Measurements from ENCODE around the gene AVPR1B. TPM values are rescaled to one million over a fixed set of nuclear protein-coding genes. Genes with fewer than 3 reads are reported as not detected.

Gene AVPR1B
- total and polyA plus RNA-seq, 2 donors (not counting 3 experiments of a cell fraction or from before 2014, with no cell fraction given), result not detected

GRCh38 chr1:206075786-206076755, 41.1 kb downstream of the AVPR1B start:
- dilution Hi-C loops (cut with MboI; ENCODE audit: extremely low pct_ligation_motif_present, low sequenced_read_pairs) (no loop called here), intact Hi-C loops (cut with micrococcal nuclease) (no loop called here)
- Histone ChIP-seq H3K4me1 (ENCODE audit: control insufficient read depth, extremely low read depth, insufficient read depth, low read length) (no peaks in the 10 kb centered on the region), H3K27ac (ENCODE audit: insufficient read depth, low read depth, low read length) (no peak overlapping the region), H2AFZ (ENCODE audit: low read depth, low read length) (no peak overlapping the region), H3K79me2 (ENCODE audit: control insufficient read depth, insufficient read depth, low read length) (no peaks in the 10 kb centered on the region), H3K4me2 (ENCODE audit: insufficient read depth, low read length) (no peak overlapping the region), H3K27me3 (ENCODE audit: control insufficient read depth in 2 of 2, insufficient read depth in 2 of 2, low read length in 2 of 2) (peaks cover 0 to 9% of the 10 kb centered on the region in 2 experiments), H3K9me3 (replicated peaks; ENCODE audit: control insufficient read depth, insufficient read depth, low read length) (no peaks in the 10 kb centered on the region), H3K9me1 (replicated peaks; ENCODE audit: control insufficient read depth, extremely low read depth, insufficient read depth, low read length) (no peaks in the 10 kb centered on the region), H3K4me3 (replicated peaks in 1 of 3; ENCODE audit: insufficient read depth in 1 of 3, low read depth in 1 of 3, low read length in 3 of 3) (no peak overlapping the region), H4K20me1 (replicated peaks; ENCODE audit: control insufficient read depth, extremely low read depth, insufficient read depth, low read length) (no peaks in the 10 kb centered on the region), H3K36me3 (ENCODE audit: control insufficient read depth in 2 of 2, extremely low read depth in 1 of 2, insufficient read depth in 2 of 2, low read length in 2 of 2) (no peaks in the 10 kb centered on the region), H3K9ac (replicated peaks; ENCODE audit: extremely low read depth, insufficient read depth, low read length) (no peak overlapping the region)
- FAIRE-seq, result no peak
- no TSS peak for BruUV-seq (replicated peaks)
- TF ChIP-seq MAX (IDR thresholded peaks at IDR 0.05; ENCODE audit: insufficient read depth, insufficient read length) (no peak), MYC (IDR thresholded peaks at IDR 0.05; ENCODE audit: low read depth, low read length) (no peak), GATA2 (IDR thresholded peaks at IDR 0.05; ENCODE audit: insufficient read depth, insufficient read length, low read depth, low read length) (no peak), EZH2 (IDR thresholded peaks at IDR 0.05; ENCODE audit: borderline replicate concordance, low read depth, low read length, severe bottlenecking) (no peak), JUN (IDR thresholded peaks at IDR 0.05; ENCODE audit: borderline replicate concordance, insufficient read depth, insufficient read length, low read depth) (no peak), CTCF (IDR thresholded peaks at IDR 0.05; ENCODE audit: extremely low read depth in 1 of 2, insufficient read depth in 1 of 2, low read depth in 1 of 2, low read length in 2 of 2) (no peak), POLR2AphosphoS5 (IDR thresholded peaks at IDR 0.05; ENCODE audit: insufficient read depth, low read depth, low read length) (no peak), FOS (IDR thresholded peaks at IDR 0.05; ENCODE audit: borderline replicate concordance, insufficient read depth, low read length) (no peak), POLR2A (IDR thresholded peaks at IDR 0.05; ENCODE audit: low read depth, low read length) (no peak)
- no peak for DNase-seq (ENCODE audit: low read depth, low spot score)
- ChIA-PET CTCF (interaction anchor here (1.1 to 1.5 kb wide), 2 partner anchors 29 to 46 kb away, joined by 3 to 5 read pairs; no protein-coding TSS in a partner anchor), POLR2A (no interaction called here)

All from endothelial cell of umbilical vein (primary cell).